Left colon (tissue), 2 donors: ENCODE data around the gene SRPK2. TPM values are rescaled to one million over a fixed set of nuclear protein-coding genes. Genes with fewer than 3 reads are reported as not detected.
"Not testable (repeated sequence)": the region's sequence is repeated elsewhere in the genome, so short reads cannot be mapped to it uniquely, and the experiment has no call there.

Experiments
- ATAC-seq: fragments of 200-7000 bp; cut with Tn5 transposase; one replicate; pipeline ENCODE4 v1.9.1; 2020; ENCODE audit warnings: mild to moderate bottlenecking, moderate library complexity
- DNase-seq, 2 donors: peaks; one replicate each; pipeline ENCODE4 v3.0.0-alpha.2; 2020
- intact Hi-C, 2 donors: fragments of 100-400 bp; cut with DNase I in 1 of 2; cut with micrococcal nuclease in 1 of 2; formaldehyde crosslinking; loops; one replicate each; pipeline versions ENCODE4 v1.11.2 to v1.14.0; 2022; cut with DNase I, micrococcal nuclease
- total RNA-seq, 2 donors: library from RNA; stranded (reverse); fragmentation: NEBNext Ultra II Directional; extraction: Animal tissue kit (Norgen Biotek cat#: 25700); gene quantifications; one replicate each; pipeline ENCODE4 v1.2.1, GENCODE V29; 2021
- donor health status: DM: no; HTN: no; CAD: no.
- donor health status: DM: yes; HTN: yes; CAD: no.

The SRPK2 gene
- total RNA-seq, 2 donors from 2014 or later: 32.8 to 35.0 TPM

GRCh38 chr7:105284014-105284413 lies 104.7 kb downstream of the SRPK2 start:
- intact Hi-C loops: no loop called here
- DNase-seq: no peak
- no peak for ATAC-seq

GRCh38 chr7:105281966-105282365 lies 106.8 kb downstream of the SRPK2 start:
- intact Hi-C loops: no loop called here
- ATAC-seq (no peak), DNase-seq (no peak)

- intact Hi-C loops: no loop called here
- DNase-seq: no peak
- ATAC-seq: no peak
These were observed 109.1 kb downstream of the SRPK2 start for GRCh38 chr7:105279688-105280007.

- DNase-seq: no peak
- no peak for ATAC-seq
- intact Hi-C loops: no loop called here
These were observed 109.6 kb downstream of the SRPK2 start for GRCh38 chr7:105278973-105279687.

DNA sequence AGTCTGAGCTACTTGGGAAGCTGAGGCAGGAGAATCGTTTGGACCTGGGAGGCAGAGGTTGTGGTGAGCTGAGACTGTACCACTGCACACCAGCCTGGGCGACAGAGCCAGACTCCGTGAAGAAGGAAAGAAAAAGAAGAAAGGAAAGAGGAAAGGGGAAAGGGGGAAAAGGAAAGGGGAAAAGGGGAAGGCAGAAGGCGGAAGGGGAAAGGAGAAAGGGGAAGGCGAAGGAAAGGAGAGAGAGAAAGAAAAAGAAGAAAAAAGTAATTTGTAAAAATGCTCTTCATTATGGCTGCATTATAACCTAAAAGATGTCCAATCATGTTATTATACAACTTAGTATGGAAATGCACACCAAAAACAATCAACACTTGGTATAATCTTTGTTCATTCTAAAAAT lies 110.2 kb downstream of the SRPK2 start:
- no peak for DNase-seq
- ATAC-seq: no peak
- intact Hi-C loops: no loop called here

GRCh38 chr7:105277341-105277740 lies 111.4 kb downstream of the SRPK2 start:
- ATAC-seq (no peak), DNase-seq (no peak)
- intact Hi-C loops: no loop called here

- intact Hi-C loops: no loop called here
- no peak for DNase-seq
- no peak for ATAC-seq
These were observed 118.6 kb downstream of the SRPK2 start for GRCh38 chr7:105270117-105270516.

GRCh38 chr7:105269397-105269796 lies 119.3 kb downstream of the SRPK2 start:
- DNase-seq (no peak), ATAC-seq (peak; percentile 48)
- intact Hi-C loops: no loop called here

GRCh38 chr7:105268511-105269392 lies 120.0 kb downstream of the SRPK2 start:
- DNase-seq (no peak), ATAC-seq (peak; percentile 94)
- intact Hi-C loops: no loop called here

GRCh38 chr7:105268056-105268455 lies 120.7 kb downstream of the SRPK2 start:
- intact Hi-C loops: no loop called here
- no peak for DNase-seq
- ATAC-seq: peak; percentile 70

GRCh38 chr7:105267244-105267643 lies 121.5 kb downstream of the SRPK2 start:
- ATAC-seq (no peak), DNase-seq (no peak)
- intact Hi-C loops: no loop called here

GRCh38 chr7:105264707-105265106 lies 124.0 kb downstream of the SRPK2 start:
- no peak for ATAC-seq
- intact Hi-C loops: no loop called here
- no peak for DNase-seq

DNA sequence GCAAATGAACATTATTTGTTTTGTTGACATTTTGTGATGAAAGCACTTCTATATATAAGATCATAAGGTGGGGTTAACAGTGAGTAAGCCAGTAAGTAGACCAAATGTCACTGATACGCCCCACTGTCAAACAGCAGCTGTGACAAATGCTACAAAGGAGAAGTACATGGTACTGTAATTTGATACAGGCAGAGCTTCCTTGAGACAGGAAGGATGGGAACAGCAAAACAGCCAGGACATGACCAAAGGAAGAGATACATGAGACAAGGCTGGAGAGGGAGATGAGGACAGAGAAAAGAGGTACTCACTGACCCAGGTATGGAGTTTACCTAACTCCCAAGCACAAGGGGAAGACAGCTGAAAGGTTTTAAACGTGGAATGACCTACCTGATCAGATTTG lies 127.0 kb downstream of the SRPK2 start:
- DNase-seq: no peak
- intact Hi-C loops: no loop called here
- ATAC-seq: peak; percentile 83

DNA sequence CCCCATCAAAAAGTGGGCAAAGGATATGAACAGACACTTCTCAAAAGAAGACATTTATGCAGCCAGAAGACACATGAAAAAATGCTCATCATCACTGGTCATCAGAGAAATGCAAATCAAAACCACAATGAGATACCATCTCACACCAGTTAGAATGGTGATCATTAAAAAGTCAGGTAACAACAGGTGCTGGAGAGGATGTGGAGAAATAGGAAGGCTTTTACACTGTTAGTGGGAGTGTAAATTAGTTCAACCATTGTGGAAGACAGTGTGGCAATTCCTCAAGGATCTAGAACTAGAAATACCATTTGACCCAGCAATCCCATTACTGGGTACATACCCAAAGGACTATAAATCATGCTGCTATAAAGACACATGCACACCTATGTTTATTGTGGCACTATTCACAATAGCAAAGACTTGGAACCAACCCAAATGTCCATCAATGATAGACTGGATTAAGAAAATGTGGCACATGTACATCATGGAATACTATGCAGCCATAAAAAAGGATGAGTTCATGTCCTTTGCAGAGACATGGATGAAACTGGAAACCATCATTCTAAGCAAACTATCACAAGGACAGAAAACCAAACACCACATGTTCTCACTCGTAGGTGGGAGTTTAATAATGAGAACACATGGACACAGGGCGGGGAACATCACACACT lies 128.4 kb downstream of the SRPK2 start:
- intact Hi-C loops, ATAC-seq, DNase-seq: not testable (repeated sequence)

GRCh38 chr7:105258919-105259318 lies 129.8 kb downstream of the SRPK2 start:
- DNase-seq, ATAC-seq, intact Hi-C loops: not testable (repeated sequence)

GRCh38 chr7:105257338-105257737 lies 131.4 kb downstream of the SRPK2 start:
- ATAC-seq: peak; percentile 94
- no peak for DNase-seq
- intact Hi-C loops: no loop called here

- ATAC-seq: peak; percentile 1
These were observed 131.9 kb downstream of the SRPK2 start for GRCh38 chr7:105256761-105257231.

GRCh38 chr7:105250706-105251105 lies 138.0 kb downstream of the SRPK2 start:
- no peak for ATAC-seq
- intact Hi-C loops: no loop called here
- DNase-seq: no peak

More at GRCh38 chr7:105256761-105257231, 131.9 kb downstream of the SRPK2 start:
- intact Hi-C loops: no loop called here
- DNase-seq: no peak

- intact Hi-C loops: no loop called here
- DNase-seq: no peak
- ATAC-seq: no peak
These were observed 138.5 kb downstream of the SRPK2 start for GRCh38 chr7:105250239-105250638.

DNA sequence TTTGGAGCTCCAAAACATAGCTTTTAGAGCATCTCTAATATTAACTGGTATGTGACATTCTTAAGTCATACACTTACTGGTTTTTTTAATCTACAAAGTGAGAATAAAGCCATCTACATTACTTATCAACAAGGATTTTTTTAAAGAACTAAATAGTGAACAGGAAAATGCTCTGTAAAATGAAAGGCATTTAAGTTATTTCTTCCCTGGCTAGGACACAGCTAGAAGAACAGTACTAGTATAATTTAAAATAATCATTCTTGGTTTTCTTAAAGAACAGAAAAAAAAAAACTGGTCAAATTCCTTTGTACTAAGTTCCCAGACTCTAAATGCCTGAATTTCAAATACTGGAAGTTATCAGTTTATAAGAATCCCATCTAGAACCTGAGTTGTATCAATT lies 139.5 kb downstream of the SRPK2 start:
- no peak for ATAC-seq
- intact Hi-C loops: no loop called here

More for the DNA sequence above, 139.5 kb downstream of the SRPK2 start:
- DNase-seq: no peak
